Colonic mucosa (tissue), 4 donors: ENCODE measurements around the gene IL15RA. TPM values are rescaled to one million over a fixed set of nuclear protein-coding genes. Genes with fewer than 3 reads are reported as not detected.
"Not testable (repeated sequence)": the region's sequence is repeated elsewhere in the genome, so short reads cannot be mapped to it uniquely, and the experiment has no call there.

Source experiments
- DNase-seq: peaks from one replicate; pipeline ENCODE4 v3.0.0-alpha.2; 2020
- H3K27ac ChIP-seq: fragments of 200-600 bp; one replicate; pipeline ENCODE4 v1.8.0; 2021
- H3K27me3 ChIP-seq: fragments of 200-600 bp; one replicate; pipeline ENCODE4 v1.8.0; 2021
- H3K36me3 ChIP-seq: fragments of 200-600 bp; one replicate; pipeline ENCODE4 v1.8.0; 2021
- H3K4me1 ChIP-seq: fragments of 200-600 bp; one replicate; pipeline ENCODE4 v1.8.0; 2021; ENCODE audit warnings: mild to moderate bottlenecking
- H3K4me3 ChIP-seq: fragments of 200-600 bp; one replicate; pipeline ENCODE4 v1.8.0; 2021
- H3K9ac ChIP-seq, 2 donors: one replicate each; pipeline ENCODE4 v1.7.0; 2013; ENCODE audit warnings: control low read depth in 2 of 2, low read depth in 2 of 2, low read length in 2 of 2
- H3K9me3 ChIP-seq: fragments of 200-600 bp; one replicate; pipeline ENCODE4 v1.8.0; 2021
- intact Hi-C: fragments of 100-400 bp; cut with DNase I; formaldehyde crosslinking; loops from one replicate; pipeline ENCODE4 v1.14.1; 2022
- total RNA-seq, 2 donors: library from RNA; stranded (reverse); fragmentation: NEBNext Ultra II Directional in 1 of 2; extraction: Animal tissue kit (Norgen Biotek cat#: 25700) in 1 of 2; gene quantifications; one replicate each; pipeline ENCODE4 v1.2.1, GENCODE V29; 2021
- TF ChIP-seq, protein P1 (sequence below): fragments of 200-600 bp; IDR thresholded peaks from one replicate; pipeline ENCODE4 v1.8.0; 2022; ENCODE audit warnings: antibody characterized with exemption, mild to moderate bottlenecking
- donor health status: healthy.
- donor health status: DM: no; HTN: no; CAD: no.
- donor health status: DM: no; HTN: no; CAD: no.

Gene IL15RA
- total RNA-seq, 2 donors from 2014 or later = 11.5 to 16.0 TPM

- intact Hi-C loops = no loop called here
- no peaks in the 10 kb centered on the region for H3K9me3 ChIP-seq
- H3K4me1 ChIP-seq = peaks cover 4% of the 10 kb centered on the region
- peaks cover 3% of the 10 kb centered on the region for H3K36me3 ChIP-seq
- TF ChIP-seq, protein P1, sequence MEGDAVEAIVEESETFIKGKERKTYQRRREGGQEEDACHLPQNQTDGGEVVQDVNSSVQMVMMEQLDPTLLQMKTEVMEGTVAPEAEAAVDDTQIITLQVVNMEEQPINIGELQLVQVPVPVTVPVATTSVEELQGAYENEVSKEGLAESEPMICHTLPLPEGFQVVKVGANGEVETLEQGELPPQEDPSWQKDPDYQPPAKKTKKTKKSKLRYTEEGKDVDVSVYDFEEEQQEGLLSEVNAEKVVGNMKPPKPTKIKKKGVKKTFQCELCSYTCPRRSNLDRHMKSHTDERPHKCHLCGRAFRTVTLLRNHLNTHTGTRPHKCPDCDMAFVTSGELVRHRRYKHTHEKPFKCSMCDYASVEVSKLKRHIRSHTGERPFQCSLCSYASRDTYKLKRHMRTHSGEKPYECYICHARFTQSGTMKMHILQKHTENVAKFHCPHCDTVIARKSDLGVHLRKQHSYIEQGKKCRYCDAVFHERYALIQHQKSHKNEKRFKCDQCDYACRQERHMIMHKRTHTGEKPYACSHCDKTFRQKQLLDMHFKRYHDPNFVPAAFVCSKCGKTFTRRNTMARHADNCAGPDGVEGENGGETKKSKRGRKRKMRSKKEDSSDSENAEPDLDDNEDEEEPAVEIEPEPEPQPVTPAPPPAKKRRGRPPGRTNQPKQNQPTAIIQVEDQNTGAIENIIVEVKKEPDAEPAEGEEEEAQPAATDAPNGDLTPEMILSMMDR = no peak
- no peak overlapping the region for H3K4me3 ChIP-seq
- H3K9ac ChIP-seq = no peak overlapping the region
- H3K27me3 ChIP-seq = no peaks in the 10 kb centered on the region
- no peak for DNase-seq
- H3K27ac ChIP-seq = no peak overlapping the region
Measured at GRCh38 chr10:5963591-5963990, 13.8 kb downstream of the IL15RA start.

DNA sequence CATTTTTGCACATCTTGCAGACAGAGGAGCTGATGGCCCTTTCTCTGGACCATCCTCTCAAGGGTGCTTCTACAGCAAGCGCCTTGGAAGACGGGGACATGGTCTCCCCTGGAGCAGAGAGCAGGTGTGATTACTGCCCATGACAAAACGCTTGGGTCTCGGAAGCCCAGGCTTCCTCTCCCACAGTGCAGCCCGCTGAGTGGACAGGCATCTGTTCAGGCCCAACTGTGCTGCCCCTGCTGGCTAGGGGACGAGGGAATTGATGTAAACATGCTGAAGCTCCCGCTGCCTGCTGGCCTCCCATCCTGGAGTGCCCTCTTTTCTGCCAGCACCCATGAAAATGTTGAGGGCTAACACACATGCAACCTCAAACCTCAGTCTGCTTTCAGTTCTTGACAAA is 14.3 kb downstream of the IL15RA start:
- peaks cover 3% of the 10 kb centered on the region for H3K36me3 ChIP-seq
- no peak overlapping the region for H3K27ac ChIP-seq
- no peak overlapping the region for H3K9ac ChIP-seq
- no peak for DNase-seq
- H3K4me1 ChIP-seq = peaks cover 4% of the 10 kb centered on the region
- H3K27me3 ChIP-seq = no peaks in the 10 kb centered on the region
- H3K4me3 ChIP-seq = no peak overlapping the region
- intact Hi-C loops = no loop called here
- H3K9me3 ChIP-seq = no peaks in the 10 kb centered on the region
- TF ChIP-seq, protein P1 = no peak

DNA sequence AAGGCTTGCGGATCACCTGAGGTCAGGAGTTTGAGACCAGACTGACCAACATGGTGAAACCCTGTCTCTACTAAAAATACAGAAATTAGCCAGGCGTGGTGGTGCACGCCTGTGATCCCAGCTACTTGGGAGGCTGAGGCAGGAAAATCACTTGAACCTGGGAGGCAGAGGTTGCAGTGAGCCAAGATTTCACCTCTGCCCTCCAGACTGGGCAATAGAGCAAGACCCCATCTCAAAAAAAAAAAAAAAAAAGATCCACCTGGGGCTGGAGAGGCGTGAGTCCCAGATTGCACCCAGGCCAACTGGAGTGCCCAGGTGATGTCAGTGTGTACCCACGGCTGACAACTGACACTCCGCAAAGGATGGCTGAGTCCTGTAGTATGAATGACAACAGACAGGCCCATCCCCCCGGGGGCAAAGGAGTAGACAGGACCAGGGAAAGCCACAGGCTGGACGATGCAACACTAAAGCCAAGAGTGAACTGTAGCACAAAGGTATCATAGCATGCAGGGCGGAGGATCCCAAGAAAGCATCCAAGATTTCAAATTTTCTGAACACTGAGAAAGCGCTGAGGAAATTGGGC is 14.9 kb downstream of the IL15RA start:
- H3K9me3 ChIP-seq, DNase-seq, H3K9ac ChIP-seq, H3K27me3 ChIP-seq, H3K36me3 ChIP-seq, intact Hi-C loops, H3K27ac ChIP-seq, H3K4me1 ChIP-seq, H3K4me3 ChIP-seq: not testable (repeated sequence)

GRCh38 chr10:5961405-5962100 is 15.8 kb downstream of the IL15RA start:
- H3K9me3 ChIP-seq = no peaks in the 10 kb centered on the region
- H3K9ac ChIP-seq = no peak overlapping the region
- peaks cover 4% of the 10 kb centered on the region for H3K4me1 ChIP-seq
- no peak for DNase-seq
- H3K27ac ChIP-seq = no peak overlapping the region
- H3K4me3 ChIP-seq = no peak overlapping the region
- intact Hi-C loops = no loop called here
- TF ChIP-seq, protein P1 = no peak
- H3K27me3 ChIP-seq = no peaks in the 10 kb centered on the region
- peaks cover 3% of the 10 kb centered on the region for H3K36me3 ChIP-seq

GRCh38 chr10:5960973-5961275 is 16.4 kb downstream of the IL15RA start:
- H3K4me1 ChIP-seq, DNase-seq, H3K9me3 ChIP-seq, H3K36me3 ChIP-seq, H3K27me3 ChIP-seq, H3K4me3 ChIP-seq, H3K27ac ChIP-seq, H3K9ac ChIP-seq, intact Hi-C loops: not testable (repeated sequence)

- H3K9me3 ChIP-seq = no peaks in the 10 kb centered on the region
- no peak overlapping the region for H3K4me3 ChIP-seq
- intact Hi-C loops = no loop called here
- H3K27ac ChIP-seq = no peak overlapping the region
- H3K27me3 ChIP-seq = no peaks in the 10 kb centered on the region
- H3K4me1 ChIP-seq = peaks cover 3% of the 10 kb centered on the region
- TF ChIP-seq, protein P1 = no peak
- H3K36me3 ChIP-seq = peaks cover 3% of the 10 kb centered on the region
- no peak overlapping the region for H3K9ac ChIP-seq
- DNase-seq = no peak
Measured at GRCh38 chr10:5960070-5960972, 17.0 kb downstream of the IL15RA start.
